ENCODE measurements around the gene FPGS.

DNA sequence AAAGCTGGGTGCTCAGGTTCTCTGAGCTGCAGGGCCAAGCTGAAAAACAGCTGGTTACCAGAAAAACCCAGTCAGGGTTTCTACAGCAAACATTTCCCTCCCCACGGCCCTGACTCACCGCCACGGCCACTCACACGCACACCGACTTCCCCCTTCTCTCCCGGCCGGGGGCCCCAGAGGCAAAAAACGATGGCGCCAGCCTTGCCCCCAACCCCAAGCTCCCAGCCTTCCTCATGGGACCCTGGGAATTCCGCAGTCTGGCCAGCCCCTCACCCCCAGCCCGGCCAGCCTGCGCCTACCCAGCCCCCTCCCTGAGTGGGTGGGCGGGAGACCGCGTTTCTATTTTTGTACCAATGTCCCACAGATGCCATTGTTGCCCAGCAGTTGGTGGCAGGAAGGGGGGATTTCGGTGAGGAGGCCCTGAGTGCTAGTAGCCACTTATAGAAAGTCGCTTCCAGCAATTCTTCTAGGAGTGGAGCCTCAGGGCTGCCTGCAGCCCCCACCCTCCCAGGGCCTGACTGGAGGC is 33.4 kb downstream of the FPGS start:
- TF ChIP-seq POLR2A (IDR thresholded peaks at IDR 0.05; ENCODE audit: borderline replicate concordance, extremely low read depth, insufficient read depth, insufficient read length) (no peak), EZH2 (IDR thresholded peaks at IDR 0.05) (no peak), TCF7L2 (IDR thresholded peaks at IDR 0.05; ENCODE audit: borderline replicate concordance, extremely low read depth, insufficient read depth, insufficient read length) (no peak), SP1 (IDR thresholded peaks at IDR 0.05; ENCODE audit: low read depth) (no peak), ZNF274 (IDR thresholded peaks at IDR 0.05; ENCODE audit: low read depth, low read length) (no peak)
- TF ChIP-seq, protein P1, sequence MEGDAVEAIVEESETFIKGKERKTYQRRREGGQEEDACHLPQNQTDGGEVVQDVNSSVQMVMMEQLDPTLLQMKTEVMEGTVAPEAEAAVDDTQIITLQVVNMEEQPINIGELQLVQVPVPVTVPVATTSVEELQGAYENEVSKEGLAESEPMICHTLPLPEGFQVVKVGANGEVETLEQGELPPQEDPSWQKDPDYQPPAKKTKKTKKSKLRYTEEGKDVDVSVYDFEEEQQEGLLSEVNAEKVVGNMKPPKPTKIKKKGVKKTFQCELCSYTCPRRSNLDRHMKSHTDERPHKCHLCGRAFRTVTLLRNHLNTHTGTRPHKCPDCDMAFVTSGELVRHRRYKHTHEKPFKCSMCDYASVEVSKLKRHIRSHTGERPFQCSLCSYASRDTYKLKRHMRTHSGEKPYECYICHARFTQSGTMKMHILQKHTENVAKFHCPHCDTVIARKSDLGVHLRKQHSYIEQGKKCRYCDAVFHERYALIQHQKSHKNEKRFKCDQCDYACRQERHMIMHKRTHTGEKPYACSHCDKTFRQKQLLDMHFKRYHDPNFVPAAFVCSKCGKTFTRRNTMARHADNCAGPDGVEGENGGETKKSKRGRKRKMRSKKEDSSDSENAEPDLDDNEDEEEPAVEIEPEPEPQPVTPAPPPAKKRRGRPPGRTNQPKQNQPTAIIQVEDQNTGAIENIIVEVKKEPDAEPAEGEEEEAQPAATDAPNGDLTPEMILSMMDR (IDR thresholded peaks at IDR 0.05 in 2 of 3, conservative IDR thresholded peaks at IDR 0.05 in 1 of 3; ENCODE audit: borderline replicate concordance in 1 of 3, insufficient read depth in 1 of 3, low read depth in 2 of 3, low read length in 2 of 3): no peak
- TF ChIP-seq, protein P2, sequence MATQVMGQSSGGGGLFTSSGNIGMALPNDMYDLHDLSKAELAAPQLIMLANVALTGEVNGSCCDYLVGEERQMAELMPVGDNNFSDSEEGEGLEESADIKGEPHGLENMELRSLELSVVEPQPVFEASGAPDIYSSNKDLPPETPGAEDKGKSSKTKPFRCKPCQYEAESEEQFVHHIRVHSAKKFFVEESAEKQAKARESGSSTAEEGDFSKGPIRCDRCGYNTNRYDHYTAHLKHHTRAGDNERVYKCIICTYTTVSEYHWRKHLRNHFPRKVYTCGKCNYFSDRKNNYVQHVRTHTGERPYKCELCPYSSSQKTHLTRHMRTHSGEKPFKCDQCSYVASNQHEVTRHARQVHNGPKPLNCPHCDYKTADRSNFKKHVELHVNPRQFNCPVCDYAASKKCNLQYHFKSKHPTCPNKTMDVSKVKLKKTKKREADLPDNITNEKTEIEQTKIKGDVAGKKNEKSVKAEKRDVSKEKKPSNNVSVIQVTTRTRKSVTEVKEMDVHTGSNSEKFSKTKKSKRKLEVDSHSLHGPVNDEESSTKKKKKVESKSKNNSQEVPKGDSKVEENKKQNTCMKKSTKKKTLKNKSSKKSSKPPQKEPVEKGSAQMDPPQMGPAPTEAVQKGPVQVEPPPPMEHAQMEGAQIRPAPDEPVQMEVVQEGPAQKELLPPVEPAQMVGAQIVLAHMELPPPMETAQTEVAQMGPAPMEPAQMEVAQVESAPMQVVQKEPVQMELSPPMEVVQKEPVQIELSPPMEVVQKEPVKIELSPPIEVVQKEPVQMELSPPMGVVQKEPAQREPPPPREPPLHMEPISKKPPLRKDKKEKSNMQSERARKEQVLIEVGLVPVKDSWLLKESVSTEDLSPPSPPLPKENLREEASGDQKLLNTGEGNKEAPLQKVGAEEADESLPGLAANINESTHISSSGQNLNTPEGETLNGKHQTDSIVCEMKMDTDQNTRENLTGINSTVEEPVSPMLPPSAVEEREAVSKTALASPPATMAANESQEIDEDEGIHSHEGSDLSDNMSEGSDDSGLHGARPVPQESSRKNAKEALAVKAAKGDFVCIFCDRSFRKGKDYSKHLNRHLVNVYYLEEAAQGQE (IDR thresholded peaks at IDR 0.05; ENCODE audit: low read depth): no peak
